Panc1 (cell line): Measurements from ENCODE around the gene PRRT1. TPM values are rescaled to one million over a fixed set of nuclear protein-coding genes. Genes with fewer than 3 reads are reported as not detected.

Source experiments
- ATAC-seq: fragments of 200-7000 bp; cut with Tn5 transposase; 2 replicates; pipeline ENCODE4 v1.9.1; 2020; ENCODE audit warnings: mild to moderate bottlenecking, moderate library complexity
- BruUV-seq: library from RNA; stranded (reverse); fragments of 400-500 nt; replicated peaks from 2 replicates; lab custom pipeline; 2021; lab: Mats Ljungman, UMichigan
- CTCF ChIA-PET: fragments of 300-600 bp; sonication (Branson Sonifier 250); formaldehyde crosslinking; loops from one replicate; lab custom pipeline; 2022; ENCODE audit warnings: antibody characterized with exemption; lab: Charles Lee
- POLR2A ChIA-PET: fragments of 300-600 bp; sonication (Branson Sonifier 250); formaldehyde crosslinking; loops from one replicate; lab custom pipeline; 2022; ENCODE audit warnings: antibody characterized with exemption; lab: Charles Lee
- DNase-seq: peaks from one replicate; pipeline ENCODE4 v3.0.0-alpha.2; 2010; ENCODE audit warnings: low read depth, low spot score
- H3K27ac ChIP-seq: 2 replicates; pipeline ENCODE4 v1.5.1; 2011; ENCODE audit warnings: mild to moderate bottlenecking, low read length, inconsistent platforms
- H3K27me3 ChIP-seq: fragments of 200-500 bp; sonication (Bioruptor generic); 2 replicates; pipeline ENCODE4 v1.6.0; 2014; ENCODE audit warnings: low read length, inconsistent platforms; ENCODE audit not compliant: control insufficient read depth, insufficient read depth
- H3K36me3 ChIP-seq: fragments of 200-500 bp; sonication (Bioruptor generic); 2 replicates; pipeline ENCODE4 v1.5.1; 2014; ENCODE audit warnings: inconsistent platforms, mild to moderate bottlenecking, low read length, moderate library complexity; ENCODE audit not compliant: control insufficient read depth, insufficient read depth
- H3K4me1 ChIP-seq: 2 replicates; pipeline ENCODE4 v1.5.1; 2011; ENCODE audit warnings: inconsistent platforms, mild to moderate bottlenecking, low read length, moderate library complexity; ENCODE audit not compliant: control insufficient read depth, insufficient read depth
- H3K4me3 ChIP-seq, 2 experiments: 2 replicates each; pipeline ENCODE4 v1.5.1; 2011 to 2012; ENCODE audit warnings: low read depth in 2 of 2, low read length in 2 of 2, mild to moderate bottlenecking in 2 of 2, inconsistent platforms in 1 of 2, moderate library complexity in 1 of 2
- H3K9me3 ChIP-seq: fragments of 200-500 bp; sonication (Bioruptor generic); 2 replicates; pipeline ENCODE4 v1.5.1; 2014; ENCODE audit warnings: low read depth, mild to moderate bottlenecking, inconsistent platforms, low read length, moderate library complexity; ENCODE audit not compliant: control insufficient read depth, insufficient read depth
- POLR2AphosphoS5 ChIP-seq: IDR thresholded peaks from 2 replicates; pipeline ENCODE4 v1.6.1; 2012; ENCODE audit warnings: mild to moderate bottlenecking, low read depth, low read length, moderate library complexity
- SIN3A ChIP-seq: IDR thresholded peaks from 2 replicates; pipeline ENCODE4 v1.6.1; 2012; ENCODE audit warnings: low read depth, mild to moderate bottlenecking, low read length, moderate library complexity, borderline replicate concordance; ENCODE audit not compliant: insufficient read depth
- TCF7L2 ChIP-seq: IDR thresholded peaks from 2 replicates; pipeline ENCODE4 v1.6.1; 2011; ENCODE audit warnings: mild to moderate bottlenecking, low read depth, low read length, inconsistent platforms
- in situ Hi-C: cut with HindIII; loops from 2 replicates; pipeline ENCODE4 v1.10.0; 2016; ENCODE audit warnings: low sequenced_read_pairs, low pct_unique_long_range_greater_than_20kb
- intact Hi-C: fragments of 100-400 bp; cut with micrococcal nuclease; formaldehyde crosslinking; loops from one replicate; pipeline ENCODE4 v1.10.0; 2022; ENCODE audit not compliant: unreplicated experiment
- total RNA-seq: library from RNA; stranded (reverse); gene quantifications from one replicate; pipeline ENCODE4 v1.2.1, GENCODE V29; 2021; ENCODE audit not compliant: unreplicated experiment
- TF ChIP-seq, protein P1 (sequence below): fragments of 450-650 bp; IDR thresholded peaks from 2 replicates; pipeline ENCODE4 v1.5.1; 2017; ENCODE audit warnings: mild to moderate bottlenecking
- TF ChIP-seq, protein P2 (sequence below), 2 experiments: IDR thresholded peaks; 2 replicates each; pipeline ENCODE4 v1.6.1; 2011 to 2012; ENCODE audit warnings: low read depth in 2 of 2, control low read depth in 1 of 2, low read length in 1 of 2, mild to moderate bottlenecking in 1 of 2, moderate library complexity in 1 of 2; ENCODE audit not compliant: insufficient read depth in 1 of 2

Gene PRRT1
- total RNA-seq, 1 experiment from 2014 or later = 1.3 TPM

DNA sequence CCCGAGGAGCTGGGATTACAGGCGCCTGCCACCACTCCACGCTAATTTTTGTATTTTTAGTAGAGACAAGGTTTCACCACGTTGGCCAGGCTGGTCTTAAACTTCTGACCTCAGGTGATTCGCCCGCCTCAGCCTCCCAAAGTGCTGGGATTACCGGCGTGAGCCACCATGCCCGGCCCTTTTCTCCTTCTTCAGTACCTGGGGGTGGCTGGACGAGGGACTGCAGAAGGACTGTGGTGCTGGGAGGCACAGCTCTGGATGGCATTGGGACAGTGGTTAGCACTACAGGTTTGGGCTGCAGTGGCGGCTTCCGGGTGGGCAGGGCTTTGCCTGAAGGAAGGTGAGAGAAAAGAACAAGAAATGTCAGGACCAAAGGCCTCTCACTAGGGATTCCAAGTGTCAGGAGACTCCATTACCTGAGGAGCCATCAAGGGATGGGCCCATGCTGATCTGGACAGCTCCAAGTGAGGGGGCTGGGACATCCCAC is 31.1 kb downstream of the PRRT1 start:
- no TSS peak for BruUV-seq
- Histone ChIP-seq H3K27ac (no peak overlapping the region), H3K4me3 (no peak overlapping the region)

DNA sequence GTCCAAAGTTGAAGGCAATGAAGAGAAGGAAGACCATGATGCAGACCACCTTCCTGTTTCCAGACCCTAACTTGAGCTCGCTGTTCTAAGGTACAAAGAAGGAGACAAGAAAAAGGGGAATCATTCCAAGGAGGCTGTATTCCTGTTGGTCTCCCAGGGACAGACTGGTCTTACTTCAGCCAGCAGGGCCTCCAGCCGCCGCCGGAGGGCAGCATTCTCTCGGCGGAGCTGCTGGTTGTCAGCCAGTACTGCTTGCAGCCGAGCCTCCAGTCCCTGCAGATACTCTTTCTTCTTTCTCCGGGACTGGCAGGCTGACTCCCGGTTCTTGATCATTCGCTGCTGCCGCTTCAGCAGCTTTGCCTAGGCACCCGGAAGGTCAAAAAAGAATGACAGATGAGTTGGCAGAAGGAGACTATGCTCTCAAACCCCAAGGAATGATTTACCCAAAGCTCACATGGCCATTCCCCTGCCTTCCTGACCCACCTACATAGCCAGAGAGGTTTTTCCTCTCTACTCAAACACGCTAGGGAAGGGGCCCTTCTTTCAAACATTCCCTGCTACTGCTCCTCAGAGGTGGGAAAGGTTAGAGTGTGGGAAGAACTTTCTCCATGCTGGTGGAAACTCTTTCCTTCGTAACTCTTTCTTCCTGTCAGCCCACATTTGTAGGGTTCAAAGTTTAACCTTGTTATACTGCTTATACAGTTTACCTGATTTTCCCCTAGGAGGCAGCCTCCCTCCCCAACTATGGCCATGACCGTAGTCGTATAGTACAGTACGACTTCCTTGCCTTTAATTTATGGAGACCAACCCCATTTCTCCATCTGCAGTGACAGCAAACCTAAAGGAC is 32.7 kb downstream of the PRRT1 start:
- no peaks in the 10 kb centered on the region for H3K27me3 ChIP-seq
- ATAC-seq (peak; percentile 96), DNase-seq (peak; percentile 57)
- BruUV-seq = no TSS peak
- peaks cover 3% of the 10 kb centered on the region; the same call in 1 of the 2 replicates for H3K4me1 ChIP-seq
- H3K9me3 ChIP-seq = no peaks in the 10 kb centered on the region
- TF ChIP-seq, protein P1, sequence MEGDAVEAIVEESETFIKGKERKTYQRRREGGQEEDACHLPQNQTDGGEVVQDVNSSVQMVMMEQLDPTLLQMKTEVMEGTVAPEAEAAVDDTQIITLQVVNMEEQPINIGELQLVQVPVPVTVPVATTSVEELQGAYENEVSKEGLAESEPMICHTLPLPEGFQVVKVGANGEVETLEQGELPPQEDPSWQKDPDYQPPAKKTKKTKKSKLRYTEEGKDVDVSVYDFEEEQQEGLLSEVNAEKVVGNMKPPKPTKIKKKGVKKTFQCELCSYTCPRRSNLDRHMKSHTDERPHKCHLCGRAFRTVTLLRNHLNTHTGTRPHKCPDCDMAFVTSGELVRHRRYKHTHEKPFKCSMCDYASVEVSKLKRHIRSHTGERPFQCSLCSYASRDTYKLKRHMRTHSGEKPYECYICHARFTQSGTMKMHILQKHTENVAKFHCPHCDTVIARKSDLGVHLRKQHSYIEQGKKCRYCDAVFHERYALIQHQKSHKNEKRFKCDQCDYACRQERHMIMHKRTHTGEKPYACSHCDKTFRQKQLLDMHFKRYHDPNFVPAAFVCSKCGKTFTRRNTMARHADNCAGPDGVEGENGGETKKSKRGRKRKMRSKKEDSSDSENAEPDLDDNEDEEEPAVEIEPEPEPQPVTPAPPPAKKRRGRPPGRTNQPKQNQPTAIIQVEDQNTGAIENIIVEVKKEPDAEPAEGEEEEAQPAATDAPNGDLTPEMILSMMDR = peak; percentile 95
- 0 out of 2 replicates have a peak, but pooled peaks have one; percentile 30 for TF ChIP-seq POLR2AphosphoS5
- no peak for TF ChIP-seq TCF7L2
- TF ChIP-seq SIN3A = no peak
- intact Hi-C loops (loop anchor here (2.0 to 10.0 kb wide), 2 partner anchors 34 to 76 kb away; partner anchors contain the start of genes GPSM3 and PBX2), in situ Hi-C loops (no loop called here)
- POLR2A ChIA-PET = no interaction called here
- CTCF ChIA-PET = interaction anchor here (0.8 to 1.7 kb wide), 2 partner anchors 9 to 77 kb away, joined by 4 to 9 read pairs; partner anchors contain the start of gene ATF6B
- peaks cover 2% of the 10 kb centered on the region; the same call in 1 of the 2 replicates for H3K36me3 ChIP-seq
- no peak overlapping the region for H3K27ac ChIP-seq
- no peak overlapping the region for H3K4me3 ChIP-seq

More for the DNA sequence above, 31.1 kb downstream of the PRRT1 start:
- H3K27me3 ChIP-seq = no peaks in the 10 kb centered on the region
- in situ Hi-C loops = no loop called here
- H3K4me1 ChIP-seq = peaks cover 3% of the 10 kb centered on the region; the same call in 1 of the 2 replicates
- POLR2A ChIA-PET = no interaction called here
- H3K36me3 ChIP-seq = peaks cover 2% of the 10 kb centered on the region; the same call in 1 of the 2 replicates
- TF ChIP-seq SIN3A (no peak), POLR2AphosphoS5 (no peak), TCF7L2 (no peak)
- TF ChIP-seq, protein P2, sequence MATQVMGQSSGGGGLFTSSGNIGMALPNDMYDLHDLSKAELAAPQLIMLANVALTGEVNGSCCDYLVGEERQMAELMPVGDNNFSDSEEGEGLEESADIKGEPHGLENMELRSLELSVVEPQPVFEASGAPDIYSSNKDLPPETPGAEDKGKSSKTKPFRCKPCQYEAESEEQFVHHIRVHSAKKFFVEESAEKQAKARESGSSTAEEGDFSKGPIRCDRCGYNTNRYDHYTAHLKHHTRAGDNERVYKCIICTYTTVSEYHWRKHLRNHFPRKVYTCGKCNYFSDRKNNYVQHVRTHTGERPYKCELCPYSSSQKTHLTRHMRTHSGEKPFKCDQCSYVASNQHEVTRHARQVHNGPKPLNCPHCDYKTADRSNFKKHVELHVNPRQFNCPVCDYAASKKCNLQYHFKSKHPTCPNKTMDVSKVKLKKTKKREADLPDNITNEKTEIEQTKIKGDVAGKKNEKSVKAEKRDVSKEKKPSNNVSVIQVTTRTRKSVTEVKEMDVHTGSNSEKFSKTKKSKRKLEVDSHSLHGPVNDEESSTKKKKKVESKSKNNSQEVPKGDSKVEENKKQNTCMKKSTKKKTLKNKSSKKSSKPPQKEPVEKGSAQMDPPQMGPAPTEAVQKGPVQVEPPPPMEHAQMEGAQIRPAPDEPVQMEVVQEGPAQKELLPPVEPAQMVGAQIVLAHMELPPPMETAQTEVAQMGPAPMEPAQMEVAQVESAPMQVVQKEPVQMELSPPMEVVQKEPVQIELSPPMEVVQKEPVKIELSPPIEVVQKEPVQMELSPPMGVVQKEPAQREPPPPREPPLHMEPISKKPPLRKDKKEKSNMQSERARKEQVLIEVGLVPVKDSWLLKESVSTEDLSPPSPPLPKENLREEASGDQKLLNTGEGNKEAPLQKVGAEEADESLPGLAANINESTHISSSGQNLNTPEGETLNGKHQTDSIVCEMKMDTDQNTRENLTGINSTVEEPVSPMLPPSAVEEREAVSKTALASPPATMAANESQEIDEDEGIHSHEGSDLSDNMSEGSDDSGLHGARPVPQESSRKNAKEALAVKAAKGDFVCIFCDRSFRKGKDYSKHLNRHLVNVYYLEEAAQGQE (IDR thresholded peaks at IDR 0.05; ENCODE audit: insufficient read depth in 1 of 2, low read depth in 2 of 2, low read length in 1 of 2) = no peak
- TF ChIP-seq, protein P1 = no peak
- ATAC-seq (no peak), DNase-seq (no peak)
- CTCF ChIA-PET = interaction anchor here (0.7 kb wide), 1 partner anchor 32 kb away, joined by 5 read pairs; no protein-coding TSS in a partner anchor
- no peaks in the 10 kb centered on the region for H3K9me3 ChIP-seq
- intact Hi-C loops = no loop called here
